VCaP (cell line): Measurements from ENCODE around the gene TMEM169.

Source experiments
- H3K27ac ChIP-seq: fragments of 450-650 bp; 2 replicates; pipeline ENCODE4 v1.5.1; 2017
- TF ChIP-seq, protein P1 (sequence below): fragments of 450-650 bp; conservative IDR thresholded peaks from 2 replicates; pipeline ENCODE4 v1.5.1; 2017; ENCODE audit warnings: mild to moderate bottlenecking, moderate library complexity

TMEM169 gene

DNA sequence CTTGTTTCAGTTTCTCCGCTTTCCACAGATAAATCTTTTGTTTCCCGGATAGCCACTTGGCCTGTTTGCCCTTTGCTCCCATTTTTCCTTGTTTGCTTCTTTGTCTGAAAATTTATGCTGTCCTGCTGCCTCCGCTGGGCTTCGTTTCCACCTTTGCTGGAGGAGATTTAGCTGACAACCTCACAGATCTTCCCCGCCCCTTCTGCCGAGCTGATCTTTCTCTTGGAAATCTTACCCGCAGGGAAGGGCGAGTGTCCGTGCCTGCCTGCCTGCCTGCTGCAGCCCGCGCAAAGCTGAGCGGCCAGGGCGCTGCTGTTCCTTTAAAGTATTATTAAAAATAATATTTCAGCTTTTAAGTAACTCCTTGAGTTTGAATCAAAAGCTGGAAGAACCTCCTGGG is 26.0 kb downstream of the TMEM169 start:
- no peak overlapping the region for H3K27ac ChIP-seq
- TF ChIP-seq, protein P1, sequence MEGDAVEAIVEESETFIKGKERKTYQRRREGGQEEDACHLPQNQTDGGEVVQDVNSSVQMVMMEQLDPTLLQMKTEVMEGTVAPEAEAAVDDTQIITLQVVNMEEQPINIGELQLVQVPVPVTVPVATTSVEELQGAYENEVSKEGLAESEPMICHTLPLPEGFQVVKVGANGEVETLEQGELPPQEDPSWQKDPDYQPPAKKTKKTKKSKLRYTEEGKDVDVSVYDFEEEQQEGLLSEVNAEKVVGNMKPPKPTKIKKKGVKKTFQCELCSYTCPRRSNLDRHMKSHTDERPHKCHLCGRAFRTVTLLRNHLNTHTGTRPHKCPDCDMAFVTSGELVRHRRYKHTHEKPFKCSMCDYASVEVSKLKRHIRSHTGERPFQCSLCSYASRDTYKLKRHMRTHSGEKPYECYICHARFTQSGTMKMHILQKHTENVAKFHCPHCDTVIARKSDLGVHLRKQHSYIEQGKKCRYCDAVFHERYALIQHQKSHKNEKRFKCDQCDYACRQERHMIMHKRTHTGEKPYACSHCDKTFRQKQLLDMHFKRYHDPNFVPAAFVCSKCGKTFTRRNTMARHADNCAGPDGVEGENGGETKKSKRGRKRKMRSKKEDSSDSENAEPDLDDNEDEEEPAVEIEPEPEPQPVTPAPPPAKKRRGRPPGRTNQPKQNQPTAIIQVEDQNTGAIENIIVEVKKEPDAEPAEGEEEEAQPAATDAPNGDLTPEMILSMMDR = no peak

DNA sequence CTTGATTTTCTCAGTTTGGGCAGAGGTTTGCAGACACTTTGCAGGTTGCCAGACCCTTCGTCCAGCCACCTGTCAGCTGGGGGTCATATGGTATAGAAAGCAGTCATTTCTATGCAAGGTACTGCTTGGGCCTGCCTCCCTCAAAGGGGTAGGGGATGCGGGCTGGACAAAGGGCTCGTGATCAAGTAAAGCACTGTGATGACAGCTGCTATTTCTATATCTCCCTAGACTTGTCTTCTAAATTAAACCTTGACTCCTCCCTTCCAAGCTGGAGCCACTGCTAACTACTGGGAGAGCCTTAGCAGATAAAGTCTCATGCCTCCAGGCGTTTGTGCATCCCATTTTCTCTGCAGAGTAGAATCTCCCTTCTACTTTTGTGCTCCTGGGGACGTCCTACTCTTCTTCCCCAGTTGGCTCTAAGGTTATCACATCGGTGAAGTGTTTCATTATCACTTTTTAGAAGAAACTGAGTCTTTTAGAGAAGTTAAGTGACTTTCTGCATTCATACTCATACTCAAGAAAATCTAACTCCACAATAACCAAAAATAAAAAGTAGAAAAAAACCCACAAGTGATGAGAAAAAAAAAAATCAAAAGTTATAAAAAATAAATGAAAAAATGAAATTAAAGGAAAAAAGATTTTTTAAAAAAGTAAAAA is 26.7 kb downstream of the TMEM169 start:
- H3K27ac ChIP-seq = peak overlapping the region; percentile 88
- TF ChIP-seq, protein P1 = no peak

DNA sequence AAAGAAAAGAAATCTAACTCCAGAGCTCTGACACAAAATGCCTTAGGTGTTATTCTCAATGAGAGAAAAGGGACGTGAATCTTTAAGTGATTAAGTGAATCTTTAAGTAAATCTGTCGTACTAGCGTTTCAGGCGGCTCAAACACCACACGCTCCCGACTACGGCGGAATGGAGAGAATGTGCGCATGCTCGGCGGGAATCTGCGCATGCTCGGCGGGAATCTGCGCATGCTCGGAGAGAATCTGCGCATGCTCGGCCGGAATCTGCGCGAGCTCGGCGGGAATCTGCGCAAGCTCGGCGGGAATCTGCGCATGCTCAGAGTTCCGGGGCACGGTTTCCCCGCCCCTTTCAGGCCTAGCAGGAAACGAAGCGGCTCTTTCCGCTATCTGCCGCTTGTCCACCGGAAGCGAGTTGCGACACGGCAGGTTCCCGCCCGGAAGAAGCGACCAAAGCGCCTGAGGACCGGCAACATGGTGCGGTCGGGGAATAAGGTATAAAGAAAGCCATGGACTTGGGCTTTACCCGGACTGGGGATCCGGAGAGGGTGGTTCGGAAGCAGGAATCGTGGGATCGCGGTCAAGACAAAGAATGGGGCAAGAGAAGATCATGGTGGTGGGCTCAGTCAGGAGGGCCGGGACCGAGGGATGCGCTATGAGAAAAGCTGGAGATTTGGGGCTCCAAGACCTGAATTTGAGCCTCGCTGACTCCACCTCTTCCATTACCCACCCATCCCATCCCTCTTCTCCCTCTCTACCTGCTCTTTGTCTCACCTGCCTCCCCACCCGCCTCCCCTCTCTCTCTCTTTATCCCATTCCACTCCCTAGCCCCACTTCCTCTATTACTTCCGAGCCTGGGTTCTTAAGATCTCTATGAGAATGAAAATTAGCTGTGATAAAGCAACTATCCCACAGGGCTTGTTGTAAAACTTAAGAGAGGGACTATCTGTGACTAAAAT is 27.5 kb downstream of the TMEM169 start, which contains the start of gene XRCC5:
XRCC5 (plus strand) TSS at position 382 of the 955 bp plus-strand sequence; CDS start at position 471, 89 bp downstream.
- H3K27ac ChIP-seq = peak within 1 kb of the TSS; percentile 88
- TF ChIP-seq, protein P1 = no peak

DNA sequence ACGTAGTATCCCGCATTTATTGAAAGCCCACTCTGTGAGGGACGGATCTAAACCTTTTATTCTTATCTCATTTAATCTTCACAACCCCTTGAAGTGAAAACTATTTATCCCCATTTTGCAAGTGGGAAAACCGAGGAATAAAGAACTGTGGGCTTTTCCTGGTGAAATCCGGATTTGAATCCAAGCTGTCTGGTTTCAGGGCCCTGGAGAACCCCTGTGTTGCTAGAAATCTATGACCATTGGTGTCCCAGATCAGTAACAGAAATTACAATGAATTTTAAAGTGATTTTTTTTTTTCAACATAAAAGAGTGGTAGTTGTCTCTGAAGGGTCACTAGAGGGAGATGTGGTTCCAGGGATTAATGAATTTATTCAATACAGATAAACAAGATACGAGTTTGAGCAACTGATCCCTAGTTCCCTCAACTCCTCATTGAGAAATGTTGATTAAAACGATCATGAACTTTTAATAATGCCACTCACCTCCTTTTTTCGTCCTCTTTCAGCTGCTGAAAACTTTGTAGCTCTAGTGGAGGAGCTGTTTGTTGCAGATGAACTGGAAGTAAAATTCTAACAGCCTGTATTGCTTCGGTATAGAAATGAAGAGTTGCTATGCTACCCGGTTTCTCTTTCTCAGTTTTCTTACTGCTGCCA is 28.4 kb downstream of the TMEM169 start:
- peak overlapping the region; percentile 88 for H3K27ac ChIP-seq
- TF ChIP-seq, protein P1 = peak; percentile 74

DNA sequence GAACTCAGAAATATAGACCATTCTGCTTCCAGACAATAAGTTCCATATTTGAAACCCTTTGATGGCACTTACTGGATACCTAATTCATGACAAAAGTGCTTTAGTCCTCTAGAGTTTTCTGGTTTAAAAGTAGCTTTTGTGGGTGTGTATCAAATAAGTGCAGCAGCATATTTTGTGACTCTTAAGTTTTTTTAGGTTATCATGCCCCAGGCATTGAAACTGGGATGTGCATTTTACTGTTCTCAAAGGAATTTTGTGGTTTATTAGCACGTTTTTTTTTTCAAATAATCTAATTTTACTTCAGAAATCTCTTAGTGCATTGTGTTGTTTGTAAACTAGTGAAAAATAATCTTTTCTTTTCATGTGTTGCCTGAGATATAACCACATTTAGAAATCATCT is 28.9 kb downstream of the TMEM169 start:
- H3K27ac ChIP-seq = peak overlapping the region; percentile 88
- TF ChIP-seq, protein P1 = no peak

DNA sequence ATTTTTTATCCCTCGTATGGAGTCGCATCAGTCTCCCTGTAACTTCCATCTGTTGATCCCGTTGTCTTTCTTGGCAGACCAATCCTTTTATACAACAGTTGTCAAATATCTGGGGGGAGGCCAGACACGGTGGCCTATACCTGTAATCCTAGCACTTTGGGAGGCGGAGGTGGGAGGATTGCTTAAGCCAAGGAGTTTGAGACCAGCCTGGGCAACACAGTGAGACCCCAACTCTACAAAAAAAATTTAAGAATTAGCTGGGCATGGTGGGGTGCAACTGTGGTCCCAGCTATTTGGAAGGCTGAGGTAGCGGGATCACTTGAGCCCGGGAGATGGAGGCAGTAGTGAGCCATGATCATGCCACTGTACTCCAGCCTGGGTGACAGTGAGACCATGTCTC is 29.4 kb downstream of the TMEM169 start:
- peak overlapping the region; percentile 88; the same call in 1 of the 2 replicates for H3K27ac ChIP-seq
- TF ChIP-seq, protein P1 = no peak

DNA sequence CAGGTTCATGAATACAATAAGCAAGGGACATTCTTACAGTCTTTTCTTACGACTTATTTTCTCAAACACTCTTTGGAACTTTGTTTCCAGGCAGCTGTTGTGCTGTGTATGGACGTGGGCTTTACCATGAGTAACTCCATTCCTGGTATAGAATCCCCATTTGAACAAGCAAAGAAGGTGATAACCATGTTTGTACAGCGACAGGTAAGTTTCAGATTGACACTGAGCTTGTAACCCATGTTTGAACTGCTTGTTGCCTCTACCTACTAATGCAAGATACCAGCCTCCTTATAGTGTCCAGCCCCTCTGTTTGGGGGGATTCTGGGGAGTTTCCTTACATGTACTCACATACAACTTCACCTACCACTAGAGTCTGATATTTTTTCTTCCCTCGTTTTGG is 31.2 kb downstream of the TMEM169 start:
- TF ChIP-seq, protein P1 = no peak
- peak overlapping the region; percentile 14; the same call in 1 of the 2 replicates for H3K27ac ChIP-seq
